GM06990 (cell line): ENCODE results near the gene ROBO1.

Experiments used
- DNase-seq: peaks from one replicate; pipeline ENCODE4 v3.0.0-alpha.2; 2011; ENCODE audit not compliant: insufficient read length; ENCODE audit errors: extremely low read depth
- H3K27me3 ChIP-seq: replicated peaks from 2 replicates; pipeline ENCODE4 v1.6.0; 2011; ENCODE audit warnings: low read length; ENCODE audit not compliant: control insufficient read depth, insufficient read depth
- H3K36me3 ChIP-seq: 2 replicates; pipeline ENCODE4 v1.5.1; 2011; ENCODE audit warnings: low read length; ENCODE audit not compliant: control insufficient read depth, insufficient read depth
- H3K4me3 ChIP-seq: replicated peaks from 2 replicates; pipeline ENCODE4 v1.5.1; 2011; ENCODE audit warnings: low read depth, mild to moderate bottlenecking, control low read depth, low read length
- TF ChIP-seq, protein P1 (sequence below): IDR thresholded peaks from 2 replicates; pipeline ENCODE4 v1.5.1; 2011; ENCODE audit warnings: low read length, control low read depth, mild to moderate bottlenecking, inconsistent platforms; ENCODE audit not compliant: insufficient read depth, poor library complexity, severe bottlenecking

Gene ROBO1

DNA sequence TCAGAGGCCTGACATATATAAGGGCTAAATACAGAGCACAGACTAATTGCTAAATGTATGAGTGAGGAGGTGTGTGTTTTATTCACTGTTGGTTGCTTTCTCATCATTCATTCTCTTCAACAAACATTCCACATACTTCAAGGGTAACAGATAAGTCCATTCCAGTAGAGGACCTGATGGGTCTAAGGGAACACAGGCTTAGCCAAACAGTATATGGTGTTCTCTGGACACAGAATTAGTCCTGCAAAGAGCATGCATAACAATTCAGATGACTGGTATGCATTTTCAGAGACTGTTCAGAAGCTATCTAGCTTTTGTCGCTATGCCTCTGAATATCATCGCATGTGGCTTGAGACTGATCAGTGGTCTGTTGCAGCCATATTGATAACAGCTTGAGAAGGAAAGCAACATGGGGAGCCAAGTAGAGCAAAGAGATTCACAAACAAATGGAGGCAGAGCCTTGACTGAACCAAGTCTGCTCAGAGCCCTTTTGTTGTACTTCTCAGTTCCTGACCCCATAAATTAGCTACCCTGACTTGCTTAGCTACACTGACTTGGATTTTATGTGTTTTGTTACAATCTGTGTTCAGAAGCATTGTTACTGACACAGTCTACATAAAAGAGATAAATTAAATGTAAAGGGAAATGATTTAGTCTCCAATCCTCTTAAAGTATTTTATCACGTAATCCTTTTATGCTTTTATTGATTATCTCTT lies 1178.7 kb downstream of the ROBO1 start:
- TF ChIP-seq, protein P1, sequence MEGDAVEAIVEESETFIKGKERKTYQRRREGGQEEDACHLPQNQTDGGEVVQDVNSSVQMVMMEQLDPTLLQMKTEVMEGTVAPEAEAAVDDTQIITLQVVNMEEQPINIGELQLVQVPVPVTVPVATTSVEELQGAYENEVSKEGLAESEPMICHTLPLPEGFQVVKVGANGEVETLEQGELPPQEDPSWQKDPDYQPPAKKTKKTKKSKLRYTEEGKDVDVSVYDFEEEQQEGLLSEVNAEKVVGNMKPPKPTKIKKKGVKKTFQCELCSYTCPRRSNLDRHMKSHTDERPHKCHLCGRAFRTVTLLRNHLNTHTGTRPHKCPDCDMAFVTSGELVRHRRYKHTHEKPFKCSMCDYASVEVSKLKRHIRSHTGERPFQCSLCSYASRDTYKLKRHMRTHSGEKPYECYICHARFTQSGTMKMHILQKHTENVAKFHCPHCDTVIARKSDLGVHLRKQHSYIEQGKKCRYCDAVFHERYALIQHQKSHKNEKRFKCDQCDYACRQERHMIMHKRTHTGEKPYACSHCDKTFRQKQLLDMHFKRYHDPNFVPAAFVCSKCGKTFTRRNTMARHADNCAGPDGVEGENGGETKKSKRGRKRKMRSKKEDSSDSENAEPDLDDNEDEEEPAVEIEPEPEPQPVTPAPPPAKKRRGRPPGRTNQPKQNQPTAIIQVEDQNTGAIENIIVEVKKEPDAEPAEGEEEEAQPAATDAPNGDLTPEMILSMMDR = no peak
- no peak for DNase-seq
- Histone ChIP-seq H3K27me3 (no peaks in the 10 kb centered on the region), H3K36me3 (no peaks in the 10 kb centered on the region), H3K4me3 (no peak overlapping the region)

DNA sequence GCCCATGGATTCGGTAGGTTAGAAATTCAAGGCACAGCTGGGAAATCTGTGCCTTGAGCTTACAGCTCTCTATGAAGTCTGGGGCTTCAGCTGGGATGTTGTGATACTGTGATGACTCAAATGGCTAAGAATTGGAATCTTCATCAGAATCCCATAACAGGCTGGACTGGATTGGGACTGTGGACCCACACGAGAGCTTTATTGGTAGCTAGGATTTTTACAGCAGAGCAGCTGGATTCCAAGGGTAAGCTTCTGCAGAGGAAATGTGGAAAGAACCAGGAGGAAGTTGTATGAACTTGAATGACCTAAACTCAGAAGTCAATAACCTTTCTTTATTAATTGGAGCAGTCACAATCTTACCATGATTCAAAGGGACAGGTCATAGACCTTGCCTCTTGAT lies 1187.1 kb downstream of the ROBO1 start:
- H3K36me3 ChIP-seq = no peaks in the 10 kb centered on the region
- H3K27me3 ChIP-seq = no peaks in the 10 kb centered on the region
- DNase-seq = no peak
- H3K4me3 ChIP-seq = no peak overlapping the region
- TF ChIP-seq, protein P1 = no peak

DNA sequence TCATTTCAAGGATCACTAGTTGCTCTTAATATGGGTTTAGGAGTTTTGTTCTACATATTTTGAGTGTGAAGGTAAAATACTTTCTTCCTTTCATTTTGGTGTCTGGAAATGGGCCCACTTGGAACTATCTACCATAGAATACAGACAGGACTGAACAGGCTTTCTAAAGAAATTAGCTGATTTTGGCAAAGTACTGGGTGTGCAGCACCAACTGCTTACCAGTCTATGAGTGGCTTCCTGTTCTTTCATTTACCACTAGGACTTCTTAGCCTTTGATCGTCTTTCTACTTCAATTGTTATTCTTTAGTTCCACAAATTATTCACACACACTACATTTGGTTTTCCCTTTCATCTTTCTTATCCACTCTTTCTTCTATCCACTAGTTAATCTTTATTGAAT lies 1196.3 kb downstream of the ROBO1 start:
- Histone ChIP-seq H3K27me3 (no peaks in the 10 kb centered on the region), H3K36me3 (no peaks in the 10 kb centered on the region), H3K4me3 (no peak overlapping the region)
- no peak for DNase-seq
- TF ChIP-seq, protein P1 = no peak

DNA sequence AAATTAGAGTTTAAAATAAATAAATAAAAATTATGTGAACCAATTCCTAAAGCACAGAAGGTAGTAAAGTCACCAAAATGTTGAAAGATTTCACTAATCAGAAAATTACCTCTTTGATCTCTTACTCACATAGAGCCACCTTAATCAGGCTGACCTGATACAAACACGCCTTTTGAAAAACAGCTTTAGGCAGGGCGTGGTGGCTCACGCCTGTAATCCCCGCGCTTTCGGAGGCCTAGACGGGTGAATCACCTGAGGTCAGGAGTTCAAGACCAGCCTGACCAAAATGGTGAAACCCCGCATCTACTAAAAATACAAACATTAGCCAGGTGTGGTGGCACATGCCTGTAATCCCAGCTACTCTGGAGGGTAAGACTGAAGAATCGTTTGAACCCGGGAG lies 1197.3 kb downstream of the ROBO1 start:
- Histone ChIP-seq H3K4me3 (no peak overlapping the region), H3K27me3 (no peaks in the 10 kb centered on the region), H3K36me3 (no peaks in the 10 kb centered on the region)
- TF ChIP-seq, protein P1 = no peak
- no peak for DNase-seq

DNA sequence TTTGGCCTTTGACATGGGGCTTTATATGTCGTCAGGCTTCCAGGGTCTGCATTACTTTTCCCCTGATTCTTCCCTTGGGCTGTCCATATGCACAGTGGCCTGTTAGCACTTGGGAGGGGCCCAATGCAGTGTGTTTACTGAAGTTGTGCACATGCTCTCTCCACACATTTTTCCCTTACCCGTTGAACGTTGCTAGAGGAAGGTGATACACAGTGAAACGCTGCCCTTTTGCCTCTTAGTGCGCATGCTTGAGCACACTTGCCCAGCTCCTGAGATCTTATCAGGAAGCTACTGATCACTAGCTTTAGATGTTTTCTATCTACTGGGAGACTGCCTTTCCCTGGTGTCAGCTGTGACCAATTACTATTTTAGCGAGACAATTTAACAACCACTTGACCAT lies 1198.0 kb downstream of the ROBO1 start:
- Histone ChIP-seq H3K4me3 (no peak overlapping the region), H3K27me3 (no peaks in the 10 kb centered on the region), H3K36me3 (no peaks in the 10 kb centered on the region)
- no peak for DNase-seq
- TF ChIP-seq, protein P1 = no peak

DNA sequence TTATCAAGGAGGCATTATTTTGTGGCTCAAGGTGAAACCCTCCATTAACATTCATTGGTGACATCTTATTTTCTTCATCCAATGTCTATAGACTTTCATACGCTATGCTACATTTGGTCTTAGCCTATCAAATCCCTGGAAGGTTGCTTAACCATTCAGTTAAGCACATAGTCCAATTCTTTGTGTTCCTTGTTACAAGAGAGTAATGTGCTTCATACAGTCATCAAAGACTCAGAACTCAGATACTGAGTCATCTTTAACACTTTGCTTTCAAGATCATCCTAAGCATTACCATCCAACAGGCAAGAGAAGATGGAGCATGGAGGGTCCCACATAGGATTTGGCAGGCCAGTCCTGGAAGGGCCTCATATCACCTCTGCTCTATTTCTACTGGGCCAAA lies 1202.1 kb downstream of the ROBO1 start:
- Histone ChIP-seq H3K36me3 (no peaks in the 10 kb centered on the region), H3K4me3 (no peak overlapping the region), H3K27me3 (no peaks in the 10 kb centered on the region)
- TF ChIP-seq, protein P1 = no peak
- no peak for DNase-seq
